ENCODE data around the gene PMVK.

Gene PMVK

GRCh38 chr1:154951901-154952657 lies 15.6 kb upstream of the PMVK start:
- in situ Hi-C loops (cut with MboI; ENCODE audit: low sequenced_read_pairs) = no loop called here

- in situ Hi-C loops (cut with MboI; ENCODE audit: low sequenced_read_pairs) = no loop called here
Observed at GRCh38 chr1:154948079-154948478, 11.6 kb upstream of the PMVK start.

GRCh38 chr1:154945962-154946850 lies 9.7 kb upstream of the PMVK start:
- in situ Hi-C loops (cut with MboI; ENCODE audit: low sequenced_read_pairs) = no loop called here

- in situ Hi-C loops (cut with MboI; ENCODE audit: low sequenced_read_pairs) = no loop called here
Observed at GRCh38 chr1:154945160-154945961, 8.8 kb upstream of the PMVK start.

GRCh38 chr1:154944401-154945159 lies 8.1 kb upstream of the PMVK start:
- in situ Hi-C loops (cut with MboI; ENCODE audit: low sequenced_read_pairs) = no loop called here

GRCh38 chr1:154943649-154944400 lies 7.3 kb upstream of the PMVK start:
- in situ Hi-C loops (cut with MboI; ENCODE audit: low sequenced_read_pairs) = no loop called here

- in situ Hi-C loops (cut with MboI; ENCODE audit: low sequenced_read_pairs) = no loop called here
Observed at GRCh38 chr1:154941333-154942013, 5.0 kb upstream of the PMVK start.

- in situ Hi-C loops (cut with MboI; ENCODE audit: low sequenced_read_pairs) = no loop called here
Observed at GRCh38 chr1:154940651-154941194, 4.2 kb upstream of the PMVK start.

GRCh38 chr1:154940213-154940560 lies 3.7 kb upstream of the PMVK start:
- in situ Hi-C loops (cut with MboI; ENCODE audit: low sequenced_read_pairs) = no loop called here

GRCh38 chr1:154938604-154939399 lies 2.3 kb upstream of the PMVK start:
- in situ Hi-C loops (cut with MboI; ENCODE audit: low sequenced_read_pairs) = no loop called here

GRCh38 chr1:154937988-154938386 lies 1.5 kb upstream of the PMVK start:
- in situ Hi-C loops (cut with MboI; ENCODE audit: low sequenced_read_pairs) = no loop called here

- in situ Hi-C loops (cut with MboI; ENCODE audit: low sequenced_read_pairs) = no loop called here
Observed at GRCh38 chr1:154937085-154937987, 817 bp upstream of the PMVK start.

- in situ Hi-C loops (cut with MboI; ENCODE audit: low sequenced_read_pairs) = no loop called here
Observed at GRCh38 chr1:154935749-154936554, 567 bp downstream of the PMVK start.

- in situ Hi-C loops (cut with MboI; ENCODE audit: low sequenced_read_pairs) = no loop called here
Observed at GRCh38 chr1:154934358-154934948, 2.1 kb downstream of the PMVK start.

- in situ Hi-C loops (cut with MboI; ENCODE audit: low sequenced_read_pairs) = no loop called here
Observed at GRCh38 chr1:154931940-154932487, 4.5 kb downstream of the PMVK start.

- in situ Hi-C loops (cut with MboI; ENCODE audit: low sequenced_read_pairs) = no loop called here
Observed at GRCh38 chr1:154926201-154926600, 10.3 kb downstream of the PMVK start.
